Activated T-cell treated with anti-CD3 and anti-CD28 coated beads, Interleukin-2, amount 50 U/mL, for 4 hours (primary cell): ENCODE data around the gene ZFYVE28. TPM values are rescaled to one million over a fixed set of nuclear protein-coding genes. Genes with fewer than 3 reads are reported as not detected.

Experiments used
- ATAC-seq, 2 donors: fragments of 200-7000 bp; cut with Tn5 transposase; one replicate each; pipeline ENCODE4 v1.10.0; 2021
- DNase-seq: peaks from one replicate; pipeline ENCODE4 v3.0.0-alpha.2; 2020
- H3K27me3 Mint-ChIP-seq: one replicate; pipeline ENCODE4 v1.8.0; 2021; ENCODE audit warnings: low read depth, mixed read lengths
- H3K36me3 Mint-ChIP-seq: one replicate; pipeline ENCODE4 v1.8.0; 2022; ENCODE audit warnings: mixed read lengths; ENCODE audit not compliant: insufficient read depth
- H3K4me1 Mint-ChIP-seq: one replicate; pipeline ENCODE4 v1.8.0; 2021; ENCODE audit warnings: low read depth, mixed read lengths
- H3K4me3 Mint-ChIP-seq: one replicate; pipeline ENCODE4 v1.8.0; 2021; ENCODE audit warnings: mild to moderate bottlenecking, moderate library complexity, mixed read lengths
- H3K9me3 Mint-ChIP-seq: one replicate; pipeline ENCODE4 v1.8.0; 2021; ENCODE audit warnings: mixed read lengths
- total RNA-seq, 3 donors: library from RNA; stranded (reverse); gene quantifications; one replicate each; pipeline ENCODE4 v1.2.1, GENCODE V29; 2021

The ZFYVE28 gene
- total RNA-seq, 3 donors from 2014 or later: 7.0 to 10.1 (median 7.1) TPM

- no peak for ATAC-seq
- H3K9me3 Mint-ChIP-seq: peaks cover 2% of the 10 kb centered on the region
- H3K36me3 Mint-ChIP-seq: peaks cover 12% of the 10 kb centered on the region
- no peak for DNase-seq
- H3K4me3 Mint-ChIP-seq: no peak overlapping the region
- no peaks in the 10 kb centered on the region for H3K27me3 Mint-ChIP-seq
- no peaks in the 10 kb centered on the region for H3K4me1 Mint-ChIP-seq
Measured at GRCh38 chr4:2333916-2334644, 84.4 kb downstream of the ZFYVE28 start.

GRCh38 chr4:2333356-2333841, 85.0 kb downstream of the ZFYVE28 start:
- DNase-seq: no peak
- ATAC-seq: no peak
- Mint-ChIP-seq H3K4me3 (no peak overlapping the region), H3K4me1 (no peaks in the 10 kb centered on the region), H3K27me3 (no peaks in the 10 kb centered on the region), H3K9me3 (peaks cover 8% of the 10 kb centered on the region), H3K36me3 (peaks cover 17% of the 10 kb centered on the region)

GRCh38 chr4:2332976-2333319, 85.5 kb downstream of the ZFYVE28 start:
- ATAC-seq (no peak), DNase-seq (no peak)
- H3K27me3 Mint-ChIP-seq: no peaks in the 10 kb centered on the region
- no peak overlapping the region for H3K4me3 Mint-ChIP-seq
- peaks cover 20% of the 10 kb centered on the region for H3K36me3 Mint-ChIP-seq
- peaks cover 12% of the 10 kb centered on the region for H3K9me3 Mint-ChIP-seq
- no peaks in the 10 kb centered on the region for H3K4me1 Mint-ChIP-seq

- no peaks in the 10 kb centered on the region for H3K27me3 Mint-ChIP-seq
- no peak for ATAC-seq
- peaks cover 16% of the 10 kb centered on the region for H3K9me3 Mint-ChIP-seq
- H3K36me3 Mint-ChIP-seq: peaks cover 24% of the 10 kb centered on the region
- no peak overlapping the region for H3K4me3 Mint-ChIP-seq
- no peaks in the 10 kb centered on the region for H3K4me1 Mint-ChIP-seq
- no peak for DNase-seq
Measured at GRCh38 chr4:2332201-2332975, 86.1 kb downstream of the ZFYVE28 start.

- ATAC-seq: no peak
- no peak for DNase-seq
- no peaks in the 10 kb centered on the region for H3K4me1 Mint-ChIP-seq
- H3K36me3 Mint-ChIP-seq: peaks cover 24% of the 10 kb centered on the region
- H3K9me3 Mint-ChIP-seq: peaks cover 18% of the 10 kb centered on the region
- no peak overlapping the region for H3K4me3 Mint-ChIP-seq
- H3K27me3 Mint-ChIP-seq: no peaks in the 10 kb centered on the region
Measured at GRCh38 chr4:2331519-2332200, 86.8 kb downstream of the ZFYVE28 start.

GRCh38 chr4:2331043-2331420, 87.4 kb downstream of the ZFYVE28 start:
- no peak overlapping the region for H3K4me3 Mint-ChIP-seq
- no peaks in the 10 kb centered on the region for H3K4me1 Mint-ChIP-seq
- DNase-seq (no peak), ATAC-seq (no peak)
- peaks cover 24% of the 10 kb centered on the region for H3K9me3 Mint-ChIP-seq
- H3K36me3 Mint-ChIP-seq: peaks cover 21% of the 10 kb centered on the region
- H3K27me3 Mint-ChIP-seq: no peaks in the 10 kb centered on the region

- DNase-seq: no peak
- ATAC-seq: no peak
- Mint-ChIP-seq H3K4me3 (no peak overlapping the region), H3K27me3 (no peaks in the 10 kb centered on the region), H3K36me3 (peaks cover 18% of the 10 kb centered on the region), H3K9me3 (peaks cover 24% of the 10 kb centered on the region), H3K4me1 (no peaks in the 10 kb centered on the region)
Measured at GRCh38 chr4:2330091-2331042, 88.1 kb downstream of the ZFYVE28 start.

- ATAC-seq (no peak), DNase-seq (no peak)
- Mint-ChIP-seq H3K9me3 (peaks cover 31% of the 10 kb centered on the region), H3K27me3 (no peaks in the 10 kb centered on the region), H3K4me1 (no peaks in the 10 kb centered on the region), H3K4me3 (no peak overlapping the region), H3K36me3 (peaks cover 18% of the 10 kb centered on the region)
Measured at GRCh38 chr4:2327579-2327978, 90.9 kb downstream of the ZFYVE28 start.

GRCh38 chr4:2324891-2325290, 93.6 kb downstream of the ZFYVE28 start:
- H3K36me3 Mint-ChIP-seq: peaks cover 16% of the 10 kb centered on the region
- peaks cover 2% of the 10 kb centered on the region for H3K4me1 Mint-ChIP-seq
- H3K9me3 Mint-ChIP-seq: peaks cover 31% of the 10 kb centered on the region
- H3K4me3 Mint-ChIP-seq: no peak overlapping the region
- ATAC-seq (no peak), DNase-seq (no peak)
- H3K27me3 Mint-ChIP-seq: no peaks in the 10 kb centered on the region

GRCh38 chr4:2322841-2323240, 95.6 kb downstream of the ZFYVE28 start:
- ATAC-seq (no peak), DNase-seq (no peak)
- Mint-ChIP-seq H3K4me3 (no peak overlapping the region), H3K9me3 (peaks cover 18% of the 10 kb centered on the region), H3K4me1 (peaks cover 2% of the 10 kb centered on the region), H3K36me3 (peaks cover 4% of the 10 kb centered on the region), H3K27me3 (no peaks in the 10 kb centered on the region)

GRCh38 chr4:2322227-2322626, 96.2 kb downstream of the ZFYVE28 start:
- DNase-seq (no peak), ATAC-seq (no peak)
- peaks cover 2% of the 10 kb centered on the region for H3K4me1 Mint-ChIP-seq
- H3K9me3 Mint-ChIP-seq: peaks cover 14% of the 10 kb centered on the region
- H3K27me3 Mint-ChIP-seq: no peaks in the 10 kb centered on the region
- no peaks in the 10 kb centered on the region for H3K36me3 Mint-ChIP-seq
- H3K4me3 Mint-ChIP-seq: no peak overlapping the region

- ATAC-seq: no peak
- Mint-ChIP-seq H3K36me3 (no peaks in the 10 kb centered on the region), H3K9me3 (peaks cover 12% of the 10 kb centered on the region), H3K27me3 (no peaks in the 10 kb centered on the region), H3K4me3 (no peak overlapping the region), H3K4me1 (peaks cover 2% of the 10 kb centered on the region)
- DNase-seq: no peak
Measured at GRCh38 chr4:2321279-2322196, 96.9 kb downstream of the ZFYVE28 start.

- DNase-seq: no peak
- Mint-ChIP-seq H3K36me3 (no peaks in the 10 kb centered on the region), H3K27me3 (no peaks in the 10 kb centered on the region), H3K9me3 (peaks cover 7% of the 10 kb centered on the region), H3K4me1 (peaks cover 2% of the 10 kb centered on the region), H3K4me3 (no peak overlapping the region)
- no peak for ATAC-seq
Measured at GRCh38 chr4:2320746-2321145, 97.7 kb downstream of the ZFYVE28 start.
